ENCODE data around the gene DYSF.

DNA sequence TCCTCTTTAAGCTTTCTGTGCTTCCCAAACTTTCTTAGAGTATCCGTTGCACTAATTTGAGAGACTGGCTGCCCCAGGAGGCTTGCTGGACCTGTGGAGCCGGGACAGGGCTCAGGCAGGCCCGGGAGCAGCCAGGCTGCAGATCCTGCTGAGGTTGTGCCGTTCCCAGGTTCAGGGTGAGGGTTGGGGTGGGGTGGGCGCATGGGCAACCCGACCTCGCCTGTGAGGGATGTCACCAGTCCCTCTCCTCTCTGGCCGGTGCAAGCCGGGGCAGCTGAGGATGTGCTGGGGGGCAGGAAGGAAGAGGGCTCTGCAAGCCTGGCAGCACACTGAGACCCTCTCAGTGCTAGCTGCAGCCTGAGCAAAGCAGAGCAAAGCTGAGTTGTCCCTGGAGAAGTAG is 57.6 kb downstream of the DYSF start:
- TF ChIP-seq, protein P1, sequence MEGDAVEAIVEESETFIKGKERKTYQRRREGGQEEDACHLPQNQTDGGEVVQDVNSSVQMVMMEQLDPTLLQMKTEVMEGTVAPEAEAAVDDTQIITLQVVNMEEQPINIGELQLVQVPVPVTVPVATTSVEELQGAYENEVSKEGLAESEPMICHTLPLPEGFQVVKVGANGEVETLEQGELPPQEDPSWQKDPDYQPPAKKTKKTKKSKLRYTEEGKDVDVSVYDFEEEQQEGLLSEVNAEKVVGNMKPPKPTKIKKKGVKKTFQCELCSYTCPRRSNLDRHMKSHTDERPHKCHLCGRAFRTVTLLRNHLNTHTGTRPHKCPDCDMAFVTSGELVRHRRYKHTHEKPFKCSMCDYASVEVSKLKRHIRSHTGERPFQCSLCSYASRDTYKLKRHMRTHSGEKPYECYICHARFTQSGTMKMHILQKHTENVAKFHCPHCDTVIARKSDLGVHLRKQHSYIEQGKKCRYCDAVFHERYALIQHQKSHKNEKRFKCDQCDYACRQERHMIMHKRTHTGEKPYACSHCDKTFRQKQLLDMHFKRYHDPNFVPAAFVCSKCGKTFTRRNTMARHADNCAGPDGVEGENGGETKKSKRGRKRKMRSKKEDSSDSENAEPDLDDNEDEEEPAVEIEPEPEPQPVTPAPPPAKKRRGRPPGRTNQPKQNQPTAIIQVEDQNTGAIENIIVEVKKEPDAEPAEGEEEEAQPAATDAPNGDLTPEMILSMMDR (IDR thresholded peaks at IDR 0.05) = no peak
- no peak for TF ChIP-seq POLR2A (IDR thresholded peaks at IDR 0.05)
